Left ventricle myocardium inferior (tissue), 1 donor: ENCODE results near the gene METTL24. TPM values are rescaled to one million over a fixed set of nuclear protein-coding genes. Genes with fewer than 3 reads are reported as not detected.
A peak's percentile ranks its signal among the peaks of the same experiment; 100 is the strongest.

Experiments
- DNase-seq: peaks from one replicate; pipeline ENCODE4 v3.0.0-alpha.2; 2020
- H3K27ac ChIP-seq: fragments of 200-600 bp; replicated peaks from 2 replicates; pipeline ENCODE4 v1.8.0; 2021
- H3K27me3 ChIP-seq: fragments of 200-600 bp; 2 replicates; pipeline ENCODE4 v1.8.0; 2021; ENCODE audit warnings: low read depth
- H3K36me3 ChIP-seq: fragments of 200-600 bp; 2 replicates; pipeline ENCODE4 v1.8.0; 2021
- H3K4me1 ChIP-seq: fragments of 200-600 bp; 2 replicates; pipeline ENCODE4 v1.8.0; 2021
- H3K4me3 ChIP-seq: fragments of 200-600 bp; 2 replicates; pipeline ENCODE4 v1.8.0; 2021; ENCODE audit warnings: mild to moderate bottlenecking, moderate library complexity
- H3K9me3 ChIP-seq: fragments of 200-600 bp; replicated peaks from 2 replicates; pipeline ENCODE4 v1.8.0; 2021
- CTCF ChIP-seq: fragments of 200-600 bp; IDR thresholded peaks from 2 replicates; pipeline ENCODE4 v1.8.0; 2021; ENCODE audit warnings: antibody characterized with exemption, mild to moderate bottlenecking, borderline replicate concordance
- intact Hi-C: fragments of 100-400 bp; cut with micrococcal nuclease; formaldehyde crosslinking; loops from one replicate; pipeline ENCODE4 v1.11.0; 2022
- total RNA-seq: library from RNA; stranded (reverse); fragmentation: NEBNext Ultra II Directional; extraction: Animal tissue kit (Norgen Biotek cat#: 25700); gene quantifications from one replicate; pipeline ENCODE4 v1.2.1, GENCODE V29; 2021
- donor health status: DM: no; HTN: yes; CAD: no; lungs with severe emphysema.

Gene METTL24
- total RNA-seq, 1 donor from 2014 or later: 1.2 TPM

- DNase-seq: no peak
- no peaks in the 10 kb centered on the region for H3K36me3 ChIP-seq
- peaks cover 36% of the 10 kb centered on the region for H3K4me1 ChIP-seq
- H3K27me3 ChIP-seq: no peaks in the 10 kb centered on the region
- no peak overlapping the region for H3K27ac ChIP-seq
- no peak for TF ChIP-seq CTCF
- intact Hi-C loops: no loop called here
- no peaks in the 10 kb centered on the region for H3K9me3 ChIP-seq
- H3K4me3 ChIP-seq: no peak overlapping the region
Observed at GRCh38 chr6:110398778-110399177, 40.6 kb upstream of the METTL24 start.

- intact Hi-C loops: no loop called here
- no peak for DNase-seq
- H3K27ac ChIP-seq: peak overlapping the region; percentile 61
Observed at GRCh38 chr6:110395221-110395620, 37.1 kb upstream of the METTL24 start.

GRCh38 chr6:110394409-110394808 lies 36.3 kb upstream of the METTL24 start:
- no peaks in the 10 kb centered on the region for H3K36me3 ChIP-seq
- H3K9me3 ChIP-seq: no peaks in the 10 kb centered on the region
- no peak overlapping the region for H3K4me3 ChIP-seq
- no peaks in the 10 kb centered on the region for H3K27me3 ChIP-seq
- TF ChIP-seq CTCF: no peak
- H3K27ac ChIP-seq: peak overlapping the region; percentile 61
- DNase-seq: no peak
- intact Hi-C loops: loop anchor here (5.0 kb wide), 1 partner anchor 217 kb away; the partner anchor contains the start of gene WASF1
- peaks cover 40% of the 10 kb centered on the region for H3K4me1 ChIP-seq

More at GRCh38 chr6:110395221-110395620, 37.1 kb upstream of the METTL24 start:
- H3K27me3 ChIP-seq: no peaks in the 10 kb centered on the region
- peaks cover 38% of the 10 kb centered on the region for H3K4me1 ChIP-seq
- H3K9me3 ChIP-seq: no peaks in the 10 kb centered on the region
- H3K4me3 ChIP-seq: no peak overlapping the region
- TF ChIP-seq CTCF: no peak
- H3K36me3 ChIP-seq: no peaks in the 10 kb centered on the region

GRCh38 chr6:110392727-110393126 lies 34.6 kb upstream of the METTL24 start:
- H3K36me3 ChIP-seq: no peaks in the 10 kb centered on the region
- no peaks in the 10 kb centered on the region for H3K9me3 ChIP-seq
- H3K4me1 ChIP-seq: peaks cover 35% of the 10 kb centered on the region
- no peak for TF ChIP-seq CTCF
- DNase-seq: no peak
- H3K4me3 ChIP-seq: no peak overlapping the region
- intact Hi-C loops: loop anchor here (5.0 kb wide), 1 partner anchor 215 kb away; the partner anchor contains the start of gene WASF1
- H3K27ac ChIP-seq: no peak overlapping the region
- no peaks in the 10 kb centered on the region for H3K27me3 ChIP-seq

- H3K36me3 ChIP-seq: no peaks in the 10 kb centered on the region
- no peaks in the 10 kb centered on the region for H3K9me3 ChIP-seq
- no peak for TF ChIP-seq CTCF
- intact Hi-C loops: loop anchor here (5.0 kb wide), 1 partner anchor 213 kb away; the partner anchor contains the start of gene WASF1
- DNase-seq: no peak
- peak overlapping the region; percentile 27 for H3K27ac ChIP-seq
- no peaks in the 10 kb centered on the region for H3K27me3 ChIP-seq
- H3K4me3 ChIP-seq: no peak overlapping the region
- H3K4me1 ChIP-seq: peaks cover 29% of the 10 kb centered on the region
Observed at GRCh38 chr6:110390404-110390803, 32.3 kb upstream of the METTL24 start.
